GM18498 (cell line): Measurements from ENCODE around the gene MAD1L1.
"Not testable (repeated sequence)": the region's sequence is repeated elsewhere in the genome, so short reads cannot be mapped to it uniquely, and the experiment has no call there.

Experiments used
- ATAC-seq: cut with Tn5 transposase; IDR thresholded peaks from one replicate; pipeline ENCODE4 v1.9.1; 2021; ENCODE audit warnings: mild to moderate bottlenecking, moderate library complexity; ENCODE audit not compliant: unreplicated experiment

MAD1L1 gene

DNA sequence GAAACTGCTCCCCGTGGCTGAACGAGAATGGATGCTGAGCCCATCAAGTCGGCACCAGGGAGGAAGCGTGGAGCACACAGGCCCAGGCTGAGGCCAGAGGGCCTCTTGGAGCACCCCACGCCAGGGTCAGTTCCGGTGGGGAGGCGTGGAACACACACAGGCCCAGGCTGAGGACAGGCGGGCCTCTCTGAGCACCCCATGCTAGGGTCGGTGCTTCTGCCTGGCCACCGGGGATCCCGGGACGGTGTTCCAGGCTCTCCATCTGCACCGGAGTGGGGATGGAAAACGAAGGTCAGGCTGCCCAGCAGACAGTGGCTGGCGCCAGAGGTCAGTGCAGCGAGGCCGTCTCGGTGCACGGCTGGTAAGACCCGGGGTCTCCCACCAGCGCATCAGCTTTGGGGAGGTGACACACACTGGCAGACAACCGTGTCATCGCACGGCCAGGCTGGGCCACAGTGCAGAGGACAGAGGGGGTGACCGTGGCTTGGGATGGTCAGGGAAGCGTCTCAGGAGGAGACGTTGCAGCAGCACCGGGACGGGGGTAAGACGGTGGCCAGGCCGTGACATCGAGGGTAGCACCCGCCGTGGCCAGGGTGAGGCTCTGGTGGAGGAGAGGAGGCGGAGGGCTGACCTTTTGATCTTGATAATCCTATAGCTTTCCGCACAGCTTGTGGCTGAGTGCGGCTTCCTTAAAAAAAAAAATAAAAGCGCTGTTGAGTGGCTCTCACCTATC, 358.7 kb downstream of the MAD1L1 start:
- ATAC-seq: no peak

GRCh38 chr7:1873421-1873820, 359.3 kb downstream of the MAD1L1 start:
- no peak for ATAC-seq

GRCh38 chr7:1873070-1873405, 359.7 kb downstream of the MAD1L1 start:
- no peak for ATAC-seq

- no peak for ATAC-seq
Measured at GRCh38 chr7:1872191-1873069, 360.3 kb downstream of the MAD1L1 start.

- no peak for ATAC-seq
Measured at GRCh38 chr7:1869452-1870130, 363.2 kb downstream of the MAD1L1 start.

- no peak for ATAC-seq
Measured at GRCh38 chr7:1868516-1869165, 364.1 kb downstream of the MAD1L1 start.

GRCh38 chr7:1867370-1868260, 365.1 kb downstream of the MAD1L1 start:
- no peak for ATAC-seq

DNA sequence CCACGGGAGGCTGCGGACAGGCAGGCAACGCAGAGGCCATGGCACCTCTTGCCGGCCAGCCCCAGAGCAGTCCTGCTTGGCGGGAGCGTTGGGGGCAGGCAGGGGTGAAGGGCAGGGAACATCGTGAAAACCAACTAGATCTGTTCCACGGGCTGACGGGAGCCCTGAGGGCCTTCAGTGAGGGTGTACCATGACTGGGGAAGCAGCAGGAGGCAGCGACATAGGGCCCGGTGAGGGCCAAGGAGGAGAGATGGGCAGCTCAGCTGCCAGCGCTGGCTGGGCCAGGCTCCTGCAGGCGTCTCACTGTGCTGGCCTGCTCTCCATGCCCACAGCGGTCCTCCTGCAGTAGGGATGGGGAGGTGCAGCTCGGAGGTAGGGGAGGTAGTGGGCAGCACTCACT, 366.1 kb downstream of the MAD1L1 start:
- ATAC-seq: no peak

DNA sequence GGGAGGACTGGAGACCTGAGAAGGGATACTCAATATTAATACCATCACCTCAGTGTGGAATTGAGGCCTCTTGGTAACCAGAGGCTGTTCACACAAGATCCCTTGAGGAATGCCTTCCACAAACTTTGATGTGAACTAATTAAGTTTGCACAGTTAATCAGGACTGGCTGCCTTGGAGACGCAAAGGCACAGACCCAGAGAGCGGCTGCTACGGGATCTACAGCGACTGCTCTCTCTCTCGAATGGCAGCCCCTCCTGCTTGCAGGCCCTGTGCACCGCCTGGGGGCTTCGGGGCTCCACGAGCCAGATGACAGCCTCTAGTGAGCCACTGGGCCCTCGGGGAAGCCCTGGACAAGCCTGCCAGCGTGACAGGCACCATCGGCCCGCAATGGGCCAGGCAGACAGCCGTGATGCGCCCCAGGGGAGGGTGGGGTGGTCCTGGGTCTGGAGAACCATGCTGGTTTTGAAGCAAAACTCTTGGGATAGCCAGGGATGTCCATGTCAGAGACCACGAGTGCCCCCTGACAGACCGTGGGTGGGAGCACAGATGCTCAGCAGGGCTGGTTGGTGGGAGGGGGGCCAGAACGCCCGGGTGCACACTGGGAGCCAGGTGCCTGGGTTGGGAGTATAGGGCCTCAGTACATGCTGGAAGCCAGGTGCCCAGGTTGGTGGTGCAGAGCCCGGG, 367.0 kb downstream of the MAD1L1 start:
- no peak for ATAC-seq

DNA sequence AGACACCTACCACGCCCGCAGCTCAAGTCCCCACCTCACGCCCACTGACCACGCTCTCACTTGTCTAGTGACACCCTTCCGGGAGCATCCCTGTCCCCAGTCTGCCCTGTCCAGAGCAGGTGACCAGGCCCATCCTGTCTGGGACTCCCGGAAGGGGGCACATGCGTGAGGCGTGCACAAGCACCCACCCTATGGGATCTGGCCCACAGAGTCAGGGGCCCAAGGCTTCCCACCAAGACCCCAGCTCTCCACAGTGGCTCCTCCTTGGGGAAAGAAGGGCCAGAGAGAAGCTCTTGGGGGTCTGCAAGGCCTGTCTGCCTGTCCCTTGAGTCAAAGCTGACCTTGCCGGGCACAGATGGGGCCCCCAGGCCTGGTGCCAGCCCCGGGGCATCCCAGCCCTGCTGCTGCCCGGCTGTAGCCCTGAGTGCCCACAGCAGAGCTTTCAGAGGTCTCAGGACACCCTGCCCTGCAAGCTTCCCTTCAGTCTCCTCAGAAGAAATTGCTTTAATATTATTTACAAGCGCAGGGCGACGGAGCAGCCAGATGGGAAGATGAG, 367.7 kb downstream of the MAD1L1 start:
- no peak for ATAC-seq

GRCh38 chr7:1864161-1864940, 368.4 kb downstream of the MAD1L1 start:
- ATAC-seq: no peak

- no peak for ATAC-seq
Measured at GRCh38 chr7:1863091-1863900, 369.4 kb downstream of the MAD1L1 start.

GRCh38 chr7:1862560-1862959, 370.2 kb downstream of the MAD1L1 start:
- no peak for ATAC-seq

DNA sequence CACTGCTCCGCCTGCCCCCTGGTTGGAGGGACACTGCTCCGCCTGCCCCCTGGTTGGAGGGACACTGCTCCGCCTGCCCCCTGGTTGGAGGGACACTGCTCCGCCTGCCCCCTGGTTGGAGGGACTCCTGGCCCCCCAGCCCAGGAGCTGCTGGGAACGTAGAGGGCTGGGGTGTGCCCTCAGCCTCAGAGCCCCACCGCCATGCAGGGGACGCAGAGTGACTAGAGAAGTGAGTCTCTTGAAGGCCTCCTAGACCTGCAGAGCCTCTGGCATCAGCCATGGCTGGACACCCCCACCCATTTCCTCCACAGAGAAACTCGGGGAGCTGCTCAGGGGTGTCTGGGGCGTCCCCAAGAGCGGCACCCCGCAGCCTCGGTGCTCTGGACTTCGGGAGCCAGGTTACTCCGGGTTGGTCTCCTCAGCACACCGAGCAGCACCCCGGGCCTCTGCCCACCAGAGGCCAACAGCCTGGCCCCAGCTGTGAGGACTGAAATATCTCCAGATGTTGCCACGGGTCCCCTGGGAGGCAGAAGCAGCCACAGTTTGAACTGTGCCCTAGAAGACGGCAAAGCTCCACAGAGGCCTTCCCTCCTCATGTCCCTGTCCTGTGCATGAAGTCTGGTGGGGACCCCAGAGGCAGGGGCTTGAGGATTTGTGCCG, 370.8 kb downstream of the MAD1L1 start:
- no peak for ATAC-seq

- not testable (repeated sequence) for ATAC-seq
Measured at GRCh38 chr7:1860881-1861798, 371.6 kb downstream of the MAD1L1 start.
